Heart left ventricle (tissue), 13 donors: ENCODE results near the gene FCER1G.

Experiments
- CTCF ChIP-seq, 12 donors: fragments of 200-600 bp; sonication (generic) in 4 of 12; IDR thresholded peaks; one replicate each; pipeline versions ENCODE4 v1.5.0 to v1.8.0; 2018 to 2022; ENCODE audit warnings: antibody characterized with exemption in 12 of 12, mild to moderate bottlenecking in 5 of 12
- POLR2A ChIP-seq, 2 donors: fragments of 450-650 bp; IDR thresholded peaks; one replicate each; pipeline ENCODE4 v1.6.1; 2017; ENCODE audit warnings: antibody characterized with exemption in 2 of 2, mild to moderate bottlenecking in 2 of 2, moderate library complexity in 2 of 2
- donor health status: ischemic (EF 13 %, LVEDD 7.1; RV severe dilation, severe dysfunction).
- donor health status: DM: no; HTN: yes; CAD: no.
- donor health status: DM: no; HTN: no; CAD: no.
- donor health status: ischemic (EF 25% LVEDD 6.9; RV normal size, moderate dysfunction).
- donor health status: ischemic (EF 25% LVEDD 5.7; RV mildly dilated, moderate dysfunction).
- donor health status: ischemic (EF 35%, LVEDD 5.7; RV mildly dilated, moderate dysfunction).
- donor health status: nonischemic (EF 11% LVEDD 7.7; RV severe dilation, severe dysfunction).
- donor health status: DM: yes; HTN: yes; CAD: no.
- donor health status: PGD.
- donor health status: ischemic (EF 29% LVEDD 5.4; RV normal size, mild dysfunction).
- donor health status: nonischemic (EF 23%, LVEDD 6.1; RV moderate dilation, normal function).

DNA sequence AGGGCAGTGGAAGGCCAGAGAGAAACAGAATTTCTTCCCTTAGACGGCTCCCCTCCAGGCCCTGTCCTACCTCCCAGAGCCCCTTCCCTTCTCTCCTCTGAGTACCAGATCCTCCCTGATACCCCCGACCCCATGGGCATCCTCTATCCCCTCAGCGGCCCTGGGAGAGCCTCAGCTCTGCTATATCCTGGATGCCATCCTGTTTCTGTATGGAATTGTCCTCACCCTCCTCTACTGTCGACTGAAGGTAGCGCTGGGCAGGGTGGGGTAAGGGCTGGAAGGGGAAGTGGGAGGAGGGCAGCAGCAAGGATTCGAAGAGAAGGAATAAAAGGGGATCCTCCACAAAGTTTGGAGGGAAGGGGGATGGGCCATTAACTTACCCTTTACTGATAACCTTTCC is 2.7 kb downstream of the FCER1G start:
- TF ChIP-seq CTCF (IDR thresholded peaks at IDR 0.05) (no peak), POLR2A (IDR thresholded peaks at IDR 0.05) (no peak)
